Immature natural killer cell (primary cell): Measurements from ENCODE around the gene GSG1L. TPM values are rescaled to one million over a fixed set of nuclear protein-coding genes. Genes with fewer than 3 reads are reported as not detected.
"Not testable (repeated sequence)": the region's sequence is repeated elsewhere in the genome, so short reads cannot be mapped to it uniquely, and the experiment has no call there.

Experiments
- DNase-seq, 3 donors: peaks; one replicate each; pipeline ENCODE4 v3.0.0; 2022; ENCODE audit warnings: mixed read lengths in 1 of 3
- H3K27ac Mint-ChIP-seq, 6 donors: one replicate each; pipeline ENCODE4 v1.8.0; 2020; ENCODE audit warnings: mixed read lengths in 6 of 6, mild to moderate bottlenecking in 5 of 6, inconsistent platforms in 4 of 6, moderate library complexity in 3 of 6
- H3K27me3 Mint-ChIP-seq, 3 donors: one replicate each; pipeline ENCODE4 v1.8.0; 2020 to 2021; ENCODE audit warnings: low read depth in 3 of 3, mild to moderate bottlenecking in 3 of 3, mixed read lengths in 3 of 3, moderate library complexity in 3 of 3, inconsistent platforms in 1 of 3
- H3K36me3 Mint-ChIP-seq, 3 donors: one replicate each; pipeline ENCODE4 v1.8.0; 2020; ENCODE audit warnings: mixed read lengths in 3 of 3, inconsistent platforms in 2 of 3, mild to moderate bottlenecking in 2 of 3
- H3K4me1 Mint-ChIP-seq, 2 donors: one replicate each; pipeline ENCODE4 v1.8.0; 2020; ENCODE audit warnings: inconsistent platforms in 2 of 2, mild to moderate bottlenecking in 2 of 2, mixed read lengths in 2 of 2, moderate library complexity in 1 of 2
- H3K4me3 Mint-ChIP-seq, 5 donors: one replicate each; pipeline ENCODE4 v1.8.0; 2020; ENCODE audit warnings: mild to moderate bottlenecking in 5 of 5, mixed read lengths in 5 of 5, inconsistent platforms in 3 of 5, moderate library complexity in 3 of 5
- H3K9me3 Mint-ChIP-seq, 6 donors: one replicate each; pipeline ENCODE4 v1.8.0; 2020; ENCODE audit warnings: mild to moderate bottlenecking in 6 of 6, mixed read lengths in 6 of 6, inconsistent platforms in 4 of 6, moderate library complexity in 3 of 6
- polyA plus RNA-seq, 3 donors: library from polyadenylated mRNA; unstranded; fragments of 300-500 nt; fragmentation: Illumina TruSeq; gene quantifications; one replicate each; pipeline ENCODE4 v1.2.3, GENCODE V29; 2021

Gene GSG1L
- polyA plus RNA-seq, 3 donors from 2014 or later, result not detected

- Mint-ChIP-seq H3K27me3 (peaks cover 1 to 8% (median 2%) of the 10 kb centered on the region in 3 donors), H3K27ac (no peak overlapping the region), H3K9me3 (peaks cover 0 to 1% (median 0%) of the 10 kb centered on the region in 6 donors), H3K4me3 (no peak overlapping the region), H3K36me3 (no peaks in the 10 kb centered on the region), H3K4me1 (no peaks in the 10 kb centered on the region)
- DNase-seq, result no peak
Observed at GRCh38 chr16:27945233-27945973, 118.1 kb downstream of the GSG1L start.

- Mint-ChIP-seq H3K4me1 (no peaks in the 10 kb centered on the region), H3K27ac (no peak overlapping the region), H3K4me3 (no peak overlapping the region), H3K9me3 (peaks cover 0 to 1% (median 0%) of the 10 kb centered on the region in 6 donors), H3K27me3 (peaks cover 1 to 8% (median 2%) of the 10 kb centered on the region in 3 donors), H3K36me3 (no peaks in the 10 kb centered on the region)
- DNase-seq, result no peak
Observed at GRCh38 chr16:27943766-27944165, 119.7 kb downstream of the GSG1L start.

GRCh38 chr16:27942071-27942470 is 121.4 kb downstream of the GSG1L start:
- peaks cover 2 to 15% (median 3%) of the 10 kb centered on the region in 3 donors for H3K27me3 Mint-ChIP-seq
- not testable (repeated sequence) for H3K4me3 Mint-ChIP-seq

GRCh38 chr16:27935076-27935475 is 128.4 kb downstream of the GSG1L start:
- H3K4me3 Mint-ChIP-seq, result no peak overlapping the region
- H3K27me3 Mint-ChIP-seq, result peaks cover 0 to 12% (median 2%) of the 10 kb centered on the region in 3 donors
- H3K4me1 Mint-ChIP-seq, result no peaks in the 10 kb centered on the region
- no peak overlapping the region for H3K27ac Mint-ChIP-seq
- H3K36me3 Mint-ChIP-seq, result peaks cover 0 to 4% (median 0%) of the 10 kb centered on the region in 3 donors
- peaks cover 0 to 2% (median 0%) of the 10 kb centered on the region in 6 donors for H3K9me3 Mint-ChIP-seq
- DNase-seq, result no peak

More at GRCh38 chr16:27942071-27942470, 121.4 kb downstream of the GSG1L start:
- H3K9me3 Mint-ChIP-seq, H3K36me3 Mint-ChIP-seq, H3K4me1 Mint-ChIP-seq, H3K27ac Mint-ChIP-seq, DNase-seq: not testable (repeated sequence)

GRCh38 chr16:27932542-27933135 is 130.9 kb downstream of the GSG1L start:
- no peaks in the 10 kb centered on the region for H3K4me1 Mint-ChIP-seq
- H3K27me3 Mint-ChIP-seq, result peaks cover 1 to 13% (median 3%) of the 10 kb centered on the region in 3 donors
- H3K27ac Mint-ChIP-seq, result no peak overlapping the region
- no peak for DNase-seq
- H3K4me3 Mint-ChIP-seq, result no peak overlapping the region
- H3K9me3 Mint-ChIP-seq, result no peaks in the 10 kb centered on the region
- H3K36me3 Mint-ChIP-seq, result peaks cover 0 to 4% (median 0%) of the 10 kb centered on the region in 3 donors

- H3K4me3 Mint-ChIP-seq, result no peak overlapping the region
- no peak overlapping the region for H3K27ac Mint-ChIP-seq
- no peaks in the 10 kb centered on the region for H3K9me3 Mint-ChIP-seq
- H3K36me3 Mint-ChIP-seq, result peaks cover 0 to 4% (median 0%) of the 10 kb centered on the region in 3 donors
- peaks cover 3 to 18% (median 3%) of the 10 kb centered on the region in 3 donors for H3K27me3 Mint-ChIP-seq
- DNase-seq, result no peak
- H3K4me1 Mint-ChIP-seq, result no peaks in the 10 kb centered on the region
Observed at GRCh38 chr16:27929818-27930217, 133.7 kb downstream of the GSG1L start.

- Mint-ChIP-seq H3K9me3 (no peaks in the 10 kb centered on the region), H3K4me3 (no peak overlapping the region)
Observed at GRCh38 chr16:27928542-27928941, 135.0 kb downstream of the GSG1L start.

GRCh38 chr16:27927266-27927901 is 136.1 kb downstream of the GSG1L start:
- Mint-ChIP-seq H3K9me3 (no peaks in the 10 kb centered on the region), H3K4me1 (no peaks in the 10 kb centered on the region), H3K4me3 (no peak overlapping the region), H3K36me3 (peaks cover 0 to 3% (median 0%) of the 10 kb centered on the region in 3 donors), H3K27me3 (peaks cover 3 to 20% (median 3%) of the 10 kb centered on the region in 3 donors), H3K27ac (no peak overlapping the region)
- no peak for DNase-seq

More at GRCh38 chr16:27928542-27928941, 135.0 kb downstream of the GSG1L start:
- Mint-ChIP-seq H3K36me3 (peaks cover 0 to 4% (median 0%) of the 10 kb centered on the region in 3 donors), H3K27ac (no peak overlapping the region), H3K27me3 (peaks cover 3 to 20% (median 3%) of the 10 kb centered on the region in 3 donors), H3K4me1 (no peaks in the 10 kb centered on the region)
- DNase-seq, result no peak

- Mint-ChIP-seq H3K9me3 (no peaks in the 10 kb centered on the region), H3K27me3 (peaks cover 3 to 20% (median 11%) of the 10 kb centered on the region in 3 donors), H3K4me1 (no peaks in the 10 kb centered on the region), H3K27ac (no peak overlapping the region), H3K36me3 (no peaks in the 10 kb centered on the region), H3K4me3 (no peak overlapping the region)
- no peak for DNase-seq
Observed at GRCh38 chr16:27925612-27926011, 137.9 kb downstream of the GSG1L start.

GRCh38 chr16:27924411-27925118 is 138.9 kb downstream of the GSG1L start:
- H3K4me1 Mint-ChIP-seq, result no peaks in the 10 kb centered on the region
- no peak for DNase-seq
- H3K36me3 Mint-ChIP-seq, result no peaks in the 10 kb centered on the region
- peaks cover 3 to 20% (median 11%) of the 10 kb centered on the region in 3 donors for H3K27me3 Mint-ChIP-seq
- no peak overlapping the region for H3K4me3 Mint-ChIP-seq
- H3K27ac Mint-ChIP-seq, result no peak overlapping the region
- no peaks in the 10 kb centered on the region for H3K9me3 Mint-ChIP-seq

- Mint-ChIP-seq H3K36me3 (no peaks in the 10 kb centered on the region), H3K9me3 (no peaks in the 10 kb centered on the region), H3K27me3 (peaks cover 0 to 25% (median 11%) of the 10 kb centered on the region in 3 donors), H3K27ac (no peak overlapping the region), H3K4me3 (no peak overlapping the region), H3K4me1 (no peaks in the 10 kb centered on the region)
- DNase-seq, result no peak
Observed at GRCh38 chr16:27923751-27924150, 139.8 kb downstream of the GSG1L start.

GRCh38 chr16:27922433-27922832 is 141.1 kb downstream of the GSG1L start:
- Mint-ChIP-seq H3K27ac (no peak overlapping the region), H3K4me1 (no peaks in the 10 kb centered on the region), H3K27me3 (peaks cover 0 to 18% (median 9%) of the 10 kb centered on the region in 3 donors), H3K9me3 (no peaks in the 10 kb centered on the region), H3K36me3 (no peaks in the 10 kb centered on the region), H3K4me3 (no peak overlapping the region)
- DNase-seq, result no peak

- Mint-ChIP-seq H3K36me3 (no peaks in the 10 kb centered on the region), H3K4me3 (no peak overlapping the region), H3K27me3 (peaks cover 0 to 20% (median 13%) of the 10 kb centered on the region in 3 donors), H3K4me1 (no peaks in the 10 kb centered on the region), H3K27ac (no peak overlapping the region), H3K9me3 (no peaks in the 10 kb centered on the region)
- DNase-seq, result no peak
Observed at GRCh38 chr16:27921134-27921533, 142.4 kb downstream of the GSG1L start.
